Measurements from ENCODE around the gene CLDN19.
"Not testable (repeated sequence)": the region's sequence is repeated elsewhere in the genome, so short reads cannot be mapped to it uniquely, and the experiment has no call there.

Gene CLDN19

DNA sequence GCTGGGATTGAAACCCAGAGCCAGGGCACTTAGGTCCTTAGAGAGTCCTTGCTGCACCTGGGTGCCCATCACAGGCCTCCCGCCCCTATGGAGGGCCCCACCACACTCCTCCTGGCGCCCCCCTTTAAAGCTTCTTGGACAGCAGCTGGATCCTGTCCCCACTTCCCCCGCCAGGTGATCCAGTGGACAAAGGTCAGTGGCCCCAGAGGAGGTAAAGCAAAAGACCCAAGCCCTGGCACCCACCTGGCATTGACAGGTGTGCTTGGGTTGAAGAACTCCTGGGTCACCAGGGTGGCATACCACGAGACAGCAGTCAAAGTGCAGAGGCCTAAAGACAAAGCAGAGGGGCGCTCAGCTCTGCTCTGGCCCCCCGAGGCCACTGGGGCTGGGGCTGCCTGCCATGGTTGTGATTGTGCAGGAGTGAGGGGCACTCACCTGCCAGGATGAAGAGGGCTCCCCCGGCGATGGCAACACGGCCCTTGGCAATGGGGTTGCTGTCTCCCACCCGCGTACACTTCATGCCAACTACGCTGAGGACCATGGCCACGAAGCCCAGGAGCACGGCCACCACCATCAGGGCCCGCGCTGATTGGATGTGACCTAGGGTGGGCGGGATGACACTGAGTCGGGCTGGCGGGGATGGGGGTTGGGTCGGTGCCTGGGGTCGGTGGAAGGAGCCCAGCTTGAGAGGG lies 1.9 kb downstream of the CLDN19 start:
- no peak overlapping the region for H3K4me3 ChIP-seq (ENCODE audit: low read length)
- no peak for TF ChIP-seq ZNF274 (IDR thresholded peaks at IDR 0.05; ENCODE audit: low read depth, low read length)

DNA sequence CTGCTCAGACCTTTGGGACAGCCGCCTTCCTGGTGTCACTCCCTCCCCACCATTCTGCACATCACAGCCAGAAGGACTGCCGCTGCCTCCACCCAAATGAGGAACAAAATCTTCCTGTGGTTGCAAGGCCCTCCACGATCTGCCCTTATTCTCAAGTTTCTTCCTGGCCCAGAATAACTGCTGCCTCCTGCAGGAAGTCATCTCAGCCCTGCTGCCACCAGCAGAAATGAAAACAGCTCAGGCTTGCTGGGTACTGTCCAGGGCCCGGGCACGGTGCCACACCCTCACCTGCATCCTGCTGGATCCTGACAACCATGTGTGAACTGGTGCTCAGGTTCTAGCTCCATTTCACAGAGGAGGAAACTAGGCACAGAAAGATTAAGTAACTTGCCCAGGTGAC lies 2.8 kb downstream of the CLDN19 start:
- no peak overlapping the region for H3K4me3 ChIP-seq (ENCODE audit: low read length)
- no peak for TF ChIP-seq ZNF274 (IDR thresholded peaks at IDR 0.05; ENCODE audit: low read depth, low read length)

DNA sequence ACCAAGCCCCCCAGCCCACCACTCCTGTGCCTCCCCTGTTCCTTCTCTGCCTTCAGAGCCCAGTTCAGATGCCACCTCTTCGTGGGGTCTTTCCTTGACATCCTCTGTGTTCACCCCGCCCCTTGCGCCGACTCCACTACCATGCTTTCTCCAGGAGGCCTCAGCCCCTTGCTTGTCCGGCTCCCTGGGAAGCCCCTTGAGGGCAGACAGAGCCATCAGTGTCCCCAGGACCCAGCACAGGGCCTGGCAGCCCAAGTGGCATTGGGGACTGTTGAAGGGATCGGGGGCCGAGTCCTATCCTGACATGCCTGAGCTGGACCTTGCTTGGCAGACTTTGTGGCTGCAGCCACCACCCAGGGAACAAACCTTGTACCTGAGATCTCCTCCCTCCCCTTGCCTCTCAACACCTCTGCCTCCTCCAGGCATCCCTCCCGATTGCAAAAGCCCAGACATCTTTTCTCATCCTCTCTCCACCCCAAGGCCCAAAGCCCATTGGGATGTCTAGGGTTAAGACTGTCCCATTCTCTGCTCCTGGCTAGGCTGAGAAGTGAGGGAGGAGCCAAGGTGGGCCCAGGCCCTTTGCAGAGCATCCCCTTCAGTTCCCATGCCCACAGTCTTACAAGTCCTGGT lies 3.4 kb downstream of the CLDN19 start:
- TF ChIP-seq ZNF274 (IDR thresholded peaks at IDR 0.05; ENCODE audit: low read depth, low read length) = no peak

DNA sequence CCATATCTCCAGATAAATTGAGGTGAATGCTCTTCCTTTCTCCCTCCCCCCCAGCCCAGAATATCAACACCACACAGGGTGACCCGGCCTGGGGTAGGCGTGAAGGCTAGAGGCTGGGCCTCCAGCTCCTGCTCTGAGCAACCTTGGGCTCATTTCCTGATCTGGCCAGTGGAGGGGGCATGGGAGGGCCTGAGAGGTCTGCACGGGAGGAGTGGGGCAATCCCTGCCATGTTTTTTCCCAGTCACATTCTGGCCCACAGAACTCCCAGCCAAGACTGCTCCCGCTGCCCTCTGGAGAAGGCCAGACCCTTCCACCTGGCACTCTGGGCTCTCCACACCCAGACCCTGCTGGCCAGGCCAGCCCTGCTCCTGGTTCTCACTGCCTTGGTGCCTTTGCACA lies 3.9 kb downstream of the CLDN19 start:
- H3K4me3 ChIP-seq (ENCODE audit: low read length) = no peak overlapping the region
- TF ChIP-seq ZNF274 (IDR thresholded peaks at IDR 0.05; ENCODE audit: low read depth, low read length) = no peak

More for the DNA sequence above, 3.4 kb downstream of the CLDN19 start:
- H3K4me3 ChIP-seq (ENCODE audit: low read length) = no peak overlapping the region

DNA sequence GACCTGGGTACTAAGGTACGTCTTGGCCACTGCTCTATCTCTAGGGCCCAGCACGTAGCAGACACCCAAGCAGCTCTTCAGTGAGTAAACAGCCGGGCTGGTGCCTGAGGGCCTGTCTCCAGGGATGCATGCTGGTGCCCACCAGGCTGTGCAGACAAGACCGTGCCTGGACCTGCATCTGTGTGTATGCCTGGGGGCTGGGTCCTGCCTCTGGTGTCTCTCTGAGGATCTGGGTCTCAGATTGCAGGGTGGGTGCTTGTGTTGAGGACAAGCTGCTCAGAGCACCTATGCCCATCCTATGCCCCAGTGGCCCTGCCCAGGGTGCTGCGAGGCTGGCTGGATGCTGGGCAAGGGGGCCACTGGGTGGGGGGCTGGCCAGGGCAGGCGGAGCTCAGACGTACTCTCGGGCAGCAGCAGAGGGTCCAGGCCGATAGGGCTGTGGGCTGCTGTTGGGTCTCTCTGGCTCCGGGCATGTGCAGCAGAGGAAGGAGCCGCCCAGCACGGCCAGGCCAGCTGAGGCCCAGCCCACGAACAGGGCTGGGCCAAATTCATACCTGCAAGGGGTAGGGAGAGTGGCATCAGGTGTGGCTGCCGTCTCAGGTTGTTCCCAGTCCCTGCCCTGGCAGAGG lies 4.4 kb downstream of the CLDN19 start:
- no peak for TF ChIP-seq ZNF274 (IDR thresholded peaks at IDR 0.05; ENCODE audit: low read depth, low read length)
- H3K4me3 ChIP-seq (ENCODE audit: low read length) = no peak overlapping the region

DNA sequence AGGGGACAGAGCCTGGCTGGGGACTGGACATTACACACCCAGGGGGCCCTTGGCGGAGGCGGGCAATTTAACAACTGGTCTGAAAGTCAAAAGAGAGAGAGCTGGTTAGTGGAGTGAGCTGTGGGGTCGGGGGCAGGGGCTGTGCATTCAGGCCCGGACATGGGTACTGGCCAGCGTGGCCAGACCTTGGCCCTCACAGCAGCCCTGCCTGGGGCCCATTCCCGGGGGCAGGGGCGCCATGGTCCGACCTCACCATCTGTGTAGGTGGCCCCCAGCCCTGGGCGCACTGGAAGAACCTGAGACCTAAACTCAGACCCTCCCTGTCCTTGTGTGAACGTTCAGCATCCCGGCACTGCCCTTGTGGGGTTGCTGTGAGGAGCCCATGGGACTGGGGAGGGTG lies 5.0 kb downstream of the CLDN19 start:
- H3K4me3 ChIP-seq (ENCODE audit: low read length) = no peak overlapping the region
- TF ChIP-seq ZNF274 (IDR thresholded peaks at IDR 0.05; ENCODE audit: low read depth, low read length) = no peak

DNA sequence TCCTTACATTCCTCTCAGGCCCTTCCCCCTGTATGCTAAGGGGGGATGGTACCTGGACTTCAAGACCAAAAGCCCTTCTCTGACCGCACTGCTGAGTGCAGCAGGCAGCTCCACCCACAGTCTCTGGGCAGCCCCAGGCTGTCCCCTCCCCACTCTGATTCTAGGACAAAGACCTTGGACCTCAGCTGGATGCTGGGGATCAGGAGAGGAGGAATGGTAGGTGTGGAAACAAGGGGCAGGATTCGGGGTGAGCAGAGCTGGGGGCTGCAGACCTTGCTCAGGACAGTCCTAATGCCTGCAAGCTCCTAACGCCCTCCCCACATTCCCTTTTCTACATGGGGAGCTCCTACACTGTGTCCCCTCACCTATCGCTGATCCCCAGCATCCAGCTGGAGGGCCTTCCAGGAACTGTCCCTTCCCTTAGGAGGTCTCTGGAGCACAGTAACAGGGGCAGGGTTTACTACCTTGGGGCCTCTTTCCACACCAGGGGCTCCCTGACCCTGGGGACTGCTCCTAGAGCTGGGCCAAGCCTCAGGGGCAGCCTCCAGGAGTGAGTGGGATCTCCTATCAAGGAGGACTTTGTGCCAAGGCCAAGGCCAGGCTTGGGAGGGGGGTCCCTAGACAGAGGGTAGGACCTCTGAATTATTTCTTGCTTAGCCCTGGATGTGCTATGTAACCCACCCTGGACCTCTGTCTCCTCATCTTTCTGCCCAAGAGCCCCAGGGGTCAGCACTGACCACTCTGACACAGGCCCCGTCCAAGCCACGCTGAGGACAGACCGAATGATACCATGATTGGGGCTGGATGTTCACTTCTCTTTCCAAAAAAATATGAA lies 5.6 kb downstream of the CLDN19 start:
- no peak for TF ChIP-seq ZNF274 (IDR thresholded peaks at IDR 0.05; ENCODE audit: low read depth, low read length)

DNA sequence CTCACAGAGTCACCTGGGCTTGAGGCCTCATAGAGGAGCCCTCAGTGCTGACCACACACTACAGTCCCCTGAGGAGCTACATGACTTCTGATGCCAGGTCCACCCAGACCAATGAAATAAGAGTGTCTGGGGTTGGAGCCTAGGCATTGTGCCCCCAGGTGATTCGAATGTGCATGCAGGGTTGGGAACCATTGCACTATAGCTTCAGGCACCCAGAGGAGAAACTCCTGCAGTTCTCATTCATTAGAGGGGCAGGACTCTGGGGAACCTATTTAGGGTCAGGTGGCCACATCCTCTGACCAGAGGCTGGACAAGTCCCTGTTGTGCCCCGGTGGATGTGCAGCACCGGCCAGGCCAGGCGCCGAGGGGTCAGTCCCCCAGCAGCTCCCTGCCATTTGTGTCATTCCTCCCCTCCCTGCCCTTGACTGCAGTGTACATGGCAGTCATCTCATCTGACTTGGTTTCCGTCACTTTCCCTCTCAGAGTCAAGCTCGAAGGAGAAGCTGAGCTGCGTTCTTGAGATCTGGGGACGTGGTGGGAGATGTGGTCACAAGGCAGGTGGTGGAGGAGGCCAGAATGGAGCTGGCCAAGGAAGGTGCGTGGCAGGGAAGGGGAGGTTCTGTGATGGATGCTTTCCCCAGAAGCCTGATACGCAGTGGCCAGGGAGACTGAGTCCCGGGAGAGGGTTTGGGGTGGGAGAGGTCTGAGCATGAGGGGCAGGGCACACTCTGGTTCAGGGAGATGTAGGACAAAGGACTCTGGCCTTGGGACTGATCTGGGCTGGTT lies 6.4 kb downstream of the CLDN19 start:
- TF ChIP-seq ZNF274 (IDR thresholded peaks at IDR 0.05; ENCODE audit: low read depth, low read length) = no peak

More for the DNA sequence above, 5.6 kb downstream of the CLDN19 start:
- no peak overlapping the region for H3K4me3 ChIP-seq (ENCODE audit: low read length)

DNA sequence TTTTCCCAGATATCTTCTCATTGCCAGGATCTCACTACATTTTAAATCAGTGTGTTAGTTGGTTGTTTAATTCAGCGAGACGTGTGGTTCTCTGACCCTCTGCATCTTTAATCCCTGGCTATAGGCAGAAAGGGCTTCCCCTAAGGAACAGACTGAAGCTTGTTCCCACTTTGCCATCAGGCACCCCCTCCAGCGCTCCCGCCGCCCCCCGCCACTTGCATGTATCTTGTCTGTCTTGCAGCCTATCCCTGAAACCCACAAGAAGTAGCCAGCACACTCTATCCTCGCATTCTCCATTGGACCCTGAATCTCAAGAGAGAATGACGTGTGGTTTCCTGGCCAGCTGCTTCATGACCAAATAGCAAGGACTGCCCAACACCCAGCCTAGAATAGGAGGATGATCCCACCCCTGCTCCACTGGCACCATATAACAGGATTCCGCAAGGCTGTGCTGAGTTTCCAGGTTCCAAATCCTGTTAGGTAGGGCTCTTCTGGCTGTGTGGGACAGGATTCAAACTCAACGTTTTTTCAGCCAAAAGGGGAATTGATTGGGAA lies 7.8 kb downstream of the CLDN19 start:
- no peak for TF ChIP-seq ZNF274 (IDR thresholded peaks at IDR 0.05; ENCODE audit: low read depth, low read length)
- no peak overlapping the region for H3K4me3 ChIP-seq (ENCODE audit: low read length)

More for the DNA sequence above, 6.4 kb downstream of the CLDN19 start:
- H3K4me3 ChIP-seq (ENCODE audit: low read length) = no peak overlapping the region

DNA sequence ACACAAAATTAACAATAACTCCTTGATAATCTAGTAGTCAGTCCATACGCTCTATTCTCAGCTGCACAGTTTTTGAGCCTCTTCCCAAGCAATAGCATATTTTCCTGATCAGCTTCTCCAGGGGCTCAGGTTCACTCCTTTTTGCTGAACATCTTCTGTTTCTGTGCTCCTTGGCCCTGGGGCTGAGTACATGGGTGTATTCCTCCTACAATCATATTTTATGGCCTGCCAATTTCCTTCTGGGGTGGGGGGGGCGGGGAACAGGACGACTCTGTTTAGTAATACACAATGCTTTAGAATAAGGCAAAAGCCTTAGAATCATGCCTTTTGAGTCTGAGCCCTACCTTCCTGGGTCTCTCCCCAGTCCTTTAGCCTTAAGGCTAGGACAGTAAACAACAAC lies 8.5 kb downstream of the CLDN19 start:
- no peak for TF ChIP-seq ZNF274 (IDR thresholded peaks at IDR 0.05; ENCODE audit: low read depth, low read length)
- no peak overlapping the region for H3K4me3 ChIP-seq (ENCODE audit: low read length)

DNA sequence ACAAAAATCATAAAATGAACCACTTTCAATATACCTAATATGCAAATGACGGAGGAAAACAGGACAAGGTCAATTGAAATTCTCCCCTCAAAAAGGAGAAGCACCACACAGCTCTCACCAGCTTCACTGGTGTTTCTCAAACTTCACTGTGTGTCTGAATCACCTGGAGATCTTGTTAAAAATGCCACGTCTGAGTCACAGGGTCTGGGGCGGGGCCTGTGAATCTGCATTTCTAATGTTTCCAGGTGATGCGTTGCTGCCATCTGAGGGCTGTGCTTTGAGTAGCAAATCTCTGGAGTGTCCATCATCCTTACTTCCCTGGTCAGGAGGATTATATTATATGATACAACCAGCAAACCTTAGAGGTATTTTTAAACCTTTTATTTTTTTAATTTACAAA lies 9.0 kb downstream of the CLDN19 start:
- no peak overlapping the region for H3K4me3 ChIP-seq (ENCODE audit: low read length)
- no peak for TF ChIP-seq ZNF274 (IDR thresholded peaks at IDR 0.05; ENCODE audit: low read depth, low read length)

DNA sequence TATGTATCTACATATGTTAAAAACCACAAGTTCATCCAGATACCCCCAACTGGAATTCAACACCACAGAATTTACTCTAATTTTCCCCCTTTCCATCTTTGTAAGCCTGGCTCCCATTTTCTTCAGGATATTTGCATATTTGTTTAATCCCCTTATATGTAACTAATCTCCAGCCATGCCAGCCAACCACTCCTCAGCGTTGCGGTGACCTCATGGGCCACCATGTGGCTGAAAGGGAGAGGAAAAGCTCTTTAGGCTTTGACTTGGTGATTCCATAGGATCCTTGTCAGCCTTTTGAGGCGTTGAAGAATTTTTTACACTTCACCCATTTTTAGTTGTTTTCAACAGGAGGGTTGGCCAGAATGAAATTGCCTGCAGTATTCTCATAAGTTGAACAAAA lies 10.0 kb downstream of the CLDN19 start:
- TF ChIP-seq ZNF274 (IDR thresholded peaks at IDR 0.05; ENCODE audit: low read depth, low read length) = no peak
- H3K4me3 ChIP-seq (ENCODE audit: low read length) = no peak overlapping the region

DNA sequence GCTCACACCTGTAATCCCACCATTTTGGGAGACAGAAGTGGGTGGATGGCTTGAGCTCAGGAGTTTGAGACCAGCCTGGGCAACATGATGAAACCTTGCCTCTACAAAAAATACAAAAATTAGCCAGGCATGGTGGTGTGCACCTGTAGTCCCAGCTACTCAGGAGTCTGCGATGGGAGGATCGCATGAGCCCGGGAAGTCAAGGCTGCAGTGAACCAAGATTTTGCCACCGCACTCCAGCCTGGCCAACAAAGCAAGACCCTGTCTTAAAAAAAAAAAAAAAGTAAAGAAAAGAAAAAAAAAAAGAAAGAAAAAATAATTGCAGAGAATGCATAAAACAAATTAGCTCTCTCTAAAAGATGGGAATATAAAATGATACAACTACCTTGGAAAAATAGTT lies 14.2 kb downstream of the CLDN19 start:
- H3K4me3 ChIP-seq (ENCODE audit: low read length) = not testable (repeated sequence)
